Measurements from ENCODE around the gene UBE2V1. TPM values are rescaled to one million over a fixed set of nuclear protein-coding genes. Genes with fewer than 3 reads are reported as not detected.

UBE2V1 gene
- total and polyA plus RNA-seq, 10 of the 15 experiments (the other 5 are each of a cell fraction or from before 2014, with no cell fraction given), result 51.8 to 219 (median 141) TPM

DNA sequence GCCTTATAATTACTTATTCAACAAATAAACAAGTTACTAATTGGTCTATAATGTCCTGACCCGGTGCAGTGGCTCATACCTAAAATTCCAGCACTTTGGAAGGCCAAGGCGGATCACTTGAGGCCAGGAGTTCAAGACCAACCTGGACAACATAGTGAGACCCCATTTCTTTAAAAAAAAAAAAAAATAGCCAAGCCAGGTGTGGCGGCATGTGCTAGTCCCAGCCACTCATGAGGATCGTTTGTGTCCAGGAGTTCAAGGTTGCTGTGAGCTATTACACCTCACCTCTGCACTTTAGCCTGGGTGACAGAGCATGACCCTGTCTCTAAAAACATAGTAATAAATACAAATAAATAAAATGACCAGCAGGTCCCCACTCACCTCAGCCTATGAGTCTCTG lies 9.8 kb upstream of the UBE2V1 start:
- ChIA-PET RAD21 (ENCODE audit: unreplicated experiment) (interaction anchor here (1.1 to 1.4 kb wide), 2 partner anchors 37 to 46 kb away, joined by 3 to 4 read pairs; no protein-coding TSS in a partner anchor), SMC1A (ENCODE audit: uncharacterized antibody, unreplicated experiment) (interaction anchor here (1.0 to 4.7 kb wide), 5 partner anchors 9 to 45 kb away, joined by 3 to 70 read pairs (median 5); no protein-coding TSS in a partner anchor), CTCF (interaction anchor here (0.6 to 9.8 kb wide), 9 partner anchors 11 to 1383 kb away, joined by 3 to 219 read pairs (median 4); partner anchors contain the start of gene PEDS1), POLR2A (no interaction called here)
- H4K20me1 ChIP-seq (ENCODE audit: control insufficient read depth, insufficient read depth), result no peaks in the 10 kb centered on the region
- no peak overlapping the region for H3K27ac ChIP-seq (ENCODE audit: control insufficient read depth, insufficient read depth)
- H3K27me3 ChIP-seq (replicated peaks in 1 of 2; ENCODE audit: control insufficient read depth in 2 of 2, insufficient read depth in 2 of 2, low read length in 1 of 2), result no peaks in the 10 kb centered on the region
- in situ Hi-C loops (cut with MboI), result no loop called here
- TF ChIP-seq ZNF24 (IDR thresholded peaks at IDR 0.05) (no peak), POLR2AphosphoS5 (IDR thresholded peaks at IDR 0.05; ENCODE audit: low read length) (0 out of 2 replicates have a peak, but pooled peaks have one; percentile 2)
- TF ChIP-seq, protein P1, sequence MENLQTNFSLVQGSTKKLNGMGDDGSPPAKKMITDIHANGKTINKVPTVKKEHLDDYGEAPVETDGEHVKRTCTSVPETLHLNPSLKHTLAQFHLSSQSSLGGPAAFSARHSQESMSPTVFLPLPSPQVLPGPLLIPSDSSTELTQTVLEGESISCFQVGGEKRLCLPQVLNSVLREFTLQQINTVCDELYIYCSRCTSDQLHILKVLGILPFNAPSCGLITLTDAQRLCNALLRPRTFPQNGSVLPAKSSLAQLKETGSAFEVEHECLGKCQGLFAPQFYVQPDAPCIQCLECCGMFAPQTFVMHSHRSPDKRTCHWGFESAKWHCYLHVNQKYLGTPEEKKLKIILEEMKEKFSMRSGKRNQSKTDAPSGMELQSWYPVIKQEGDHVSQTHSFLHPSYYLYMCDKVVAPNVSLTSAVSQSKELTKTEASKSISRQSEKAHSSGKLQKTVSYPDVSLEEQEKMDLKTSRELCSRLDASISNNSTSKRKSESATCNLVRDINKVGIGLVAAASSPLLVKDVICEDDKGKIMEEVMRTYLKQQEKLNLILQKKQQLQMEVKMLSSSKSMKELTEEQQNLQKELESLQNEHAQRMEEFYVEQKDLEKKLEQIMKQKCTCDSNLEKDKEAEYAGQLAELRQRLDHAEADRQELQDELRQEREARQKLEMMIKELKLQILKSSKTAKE (IDR thresholded peaks at IDR 0.05; ENCODE audit: low read depth, poor library complexity, severe bottlenecking), result no peak
- intact Hi-C loops (cut with micrococcal nuclease; ENCODE audit: unreplicated experiment), result no loop called here
- WGBS (ENCODE audit: insufficient coverage, insufficient replicate concordance, low lambda C conversion rate, missing lambda C conversion rate), result 98% methylated on average over 4 of the region's 4 CpGs
- BruUV-seq (replicated peaks), result no TSS peak
- H3K4me3 ChIP-seq, result no peak overlapping the region
- H3K9me3 ChIP-seq (replicated peaks; ENCODE audit: control insufficient read depth, insufficient read depth, low read length), result no peaks in the 10 kb centered on the region
- FAIRE-seq (no peak), DNase-seq (ENCODE audit: low read depth, low spot score) (no peak), ATAC-seq (no peak)
- H3K36me3 ChIP-seq (ENCODE audit: control insufficient read depth in 2 of 2, insufficient read depth in 2 of 2, low read length in 1 of 2), result peaks cover 11 to 16% of the 10 kb centered on the region in 2 experiments
- no peak overlapping the region for H3K4me2 ChIP-seq (ENCODE audit: control insufficient read depth, insufficient read depth)
- no peaks in the 10 kb centered on the region; the same call in 1 of the 2 replicates for H3K4me1 ChIP-seq (ENCODE audit: control insufficient read depth, insufficient read depth, low read length)
- no peak overlapping the region for H2AFZ ChIP-seq (ENCODE audit: control insufficient read depth, low read depth, low read length)
- H3K79me2 ChIP-seq (ENCODE audit: control insufficient read depth, insufficient read depth, low read length), result no peaks in the 10 kb centered on the region
- no peak overlapping the region for H3K9ac ChIP-seq (ENCODE audit: control insufficient read depth, insufficient read depth, low read length)

DNA sequence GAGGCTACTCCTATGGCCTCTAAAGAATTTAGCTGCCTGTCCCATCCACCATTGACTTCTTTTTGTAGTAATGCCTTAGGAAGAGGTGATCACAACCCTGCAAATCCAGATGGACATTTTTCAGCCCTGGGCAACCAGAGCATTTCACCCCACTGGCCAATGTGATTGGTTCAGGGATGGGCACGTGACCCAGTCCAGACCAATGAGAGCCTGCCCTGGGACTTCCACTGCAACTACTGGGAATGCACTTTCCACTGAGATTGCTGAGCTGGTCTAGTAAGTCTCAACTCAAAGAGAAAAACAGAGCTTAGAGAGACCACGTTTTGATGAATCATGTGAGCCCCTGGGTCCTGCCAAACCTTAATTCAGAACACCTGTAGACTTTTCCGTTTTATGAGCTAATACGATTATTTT lies 8.9 kb upstream of the UBE2V1 start:
- SMC1A ChIA-PET (ENCODE audit: uncharacterized antibody, unreplicated experiment), result interaction anchor here (1.0 to 4.7 kb wide), 4 partner anchors 10 to 46 kb away, joined by 4 to 70 read pairs (median 6); no protein-coding TSS in a partner anchor
- no peak for DNase-seq (ENCODE audit: low read depth, low spot score)
- Histone ChIP-seq H2AFZ (ENCODE audit: control insufficient read depth, low read depth, low read length) (no peak overlapping the region), H4K20me1 (ENCODE audit: control insufficient read depth, insufficient read depth) (no peaks in the 10 kb centered on the region), H3K9me3 (replicated peaks; ENCODE audit: control insufficient read depth, insufficient read depth, low read length) (no peaks in the 10 kb centered on the region), H3K27me3 (replicated peaks in 1 of 2; ENCODE audit: control insufficient read depth in 2 of 2, insufficient read depth in 2 of 2, low read length in 1 of 2) (no peaks in the 10 kb centered on the region), H3K4me2 (ENCODE audit: control insufficient read depth, insufficient read depth) (no peak overlapping the region), H3K36me3 (ENCODE audit: control insufficient read depth in 2 of 2, insufficient read depth in 2 of 2, low read length in 1 of 2) (peaks cover 7 to 12% of the 10 kb centered on the region in 2 experiments), H3K79me2 (ENCODE audit: control insufficient read depth, insufficient read depth, low read length) (no peaks in the 10 kb centered on the region), H3K9ac (ENCODE audit: control insufficient read depth, insufficient read depth, low read length) (no peak overlapping the region), H3K4me1 (ENCODE audit: control insufficient read depth, insufficient read depth, low read length) (no peaks in the 10 kb centered on the region; the same call in 1 of the 2 replicates), H3K4me3 (no peak overlapping the region), H3K27ac (ENCODE audit: control insufficient read depth, insufficient read depth) (no peak overlapping the region)
- no TSS peak for BruUV-seq (replicated peaks)
- CTCF ChIA-PET, result interaction anchor here (0.8 to 9.8 kb wide), 8 partner anchors 12 to 157 kb away, joined by 3 to 219 read pairs (median 6); partner anchors contain the start of gene PEDS1
- in situ Hi-C loops (cut with MboI) (no loop called here), intact Hi-C loops (cut with micrococcal nuclease; ENCODE audit: unreplicated experiment) (loop anchor here (1.0 to 2.0 kb wide), 2 partner anchors 47 to 57 kb away; no protein-coding TSS in a partner anchor)
- POLR2A ChIA-PET, result interaction anchor here (1.5 kb wide), 1 partner anchor 28 kb away, joined by 3 read pairs; no protein-coding TSS in a partner anchor
- TF ChIP-seq FOXK2 (IDR thresholded peaks at IDR 0.05), result no peak
- peak; percentile 75; the same call in 1 of the 2 replicates for TF ChIP-seq NFYB (IDR thresholded peaks at IDR 0.05; ENCODE audit: insufficient read depth, low read depth, low read length)
- peak; percentile 71 for TF ChIP-seq USF1 (IDR thresholded peaks at IDR 0.05; ENCODE audit: borderline replicate concordance, extremely low read length, insufficient read depth, low read depth, low read length)
- RAD21 ChIA-PET (ENCODE audit: unreplicated experiment), result interaction anchor here (1.1 to 3.2 kb wide), 3 partner anchors 38 to 56 kb away, joined by 4 to 58 read pairs (median 14); no protein-coding TSS in a partner anchor
- FAIRE-seq, result no peak
- peak; percentile 51; the same call in 2 of the 3 replicates for ATAC-seq
- WGBS (ENCODE audit: insufficient coverage, insufficient replicate concordance, low lambda C conversion rate, missing lambda C conversion rate), result 99% methylated on average over 4 of the region's 4 CpGs

All from GM12878 (cell line).